ENCODE results near the gene GPR158.

DNA sequence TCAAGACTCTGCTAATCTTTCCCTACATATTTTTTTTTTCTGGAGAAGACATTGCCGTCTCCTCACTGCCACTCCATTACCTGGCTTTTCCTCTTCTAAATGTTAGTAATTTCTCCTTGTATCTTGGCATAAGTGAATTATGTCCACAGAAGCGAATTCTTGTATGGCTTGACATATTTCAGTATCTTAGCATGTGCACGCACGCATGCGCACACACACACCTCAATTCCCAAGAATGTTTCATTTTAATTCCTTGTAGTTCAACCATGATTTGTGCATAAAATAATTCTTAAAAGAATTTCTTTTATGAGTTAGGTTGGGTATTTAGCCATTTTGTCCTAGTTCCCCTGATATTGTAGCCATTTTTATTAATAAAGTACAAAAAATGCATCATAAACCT, 458.0 kb downstream of the GPR158 start:
- TF ChIP-seq, protein P1, sequence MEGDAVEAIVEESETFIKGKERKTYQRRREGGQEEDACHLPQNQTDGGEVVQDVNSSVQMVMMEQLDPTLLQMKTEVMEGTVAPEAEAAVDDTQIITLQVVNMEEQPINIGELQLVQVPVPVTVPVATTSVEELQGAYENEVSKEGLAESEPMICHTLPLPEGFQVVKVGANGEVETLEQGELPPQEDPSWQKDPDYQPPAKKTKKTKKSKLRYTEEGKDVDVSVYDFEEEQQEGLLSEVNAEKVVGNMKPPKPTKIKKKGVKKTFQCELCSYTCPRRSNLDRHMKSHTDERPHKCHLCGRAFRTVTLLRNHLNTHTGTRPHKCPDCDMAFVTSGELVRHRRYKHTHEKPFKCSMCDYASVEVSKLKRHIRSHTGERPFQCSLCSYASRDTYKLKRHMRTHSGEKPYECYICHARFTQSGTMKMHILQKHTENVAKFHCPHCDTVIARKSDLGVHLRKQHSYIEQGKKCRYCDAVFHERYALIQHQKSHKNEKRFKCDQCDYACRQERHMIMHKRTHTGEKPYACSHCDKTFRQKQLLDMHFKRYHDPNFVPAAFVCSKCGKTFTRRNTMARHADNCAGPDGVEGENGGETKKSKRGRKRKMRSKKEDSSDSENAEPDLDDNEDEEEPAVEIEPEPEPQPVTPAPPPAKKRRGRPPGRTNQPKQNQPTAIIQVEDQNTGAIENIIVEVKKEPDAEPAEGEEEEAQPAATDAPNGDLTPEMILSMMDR (IDR thresholded peaks at IDR 0.05; ENCODE audit: low read depth, low read length, missing input control): no peak
- TF ChIP-seq, protein P2, sequence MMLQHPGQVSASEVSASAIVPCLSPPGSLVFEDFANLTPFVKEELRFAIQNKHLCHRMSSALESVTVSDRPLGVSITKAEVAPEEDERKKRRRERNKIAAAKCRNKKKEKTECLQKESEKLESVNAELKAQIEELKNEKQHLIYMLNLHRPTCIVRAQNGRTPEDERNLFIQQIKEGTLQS (IDR thresholded peaks at IDR 0.05): no peak
- no peak for TF ChIP-seq RAD21 (IDR thresholded peaks at IDR 0.05)
- TF ChIP-seq MAX (IDR thresholded peaks at IDR 0.05): no peak
- TF ChIP-seq, protein P3, sequence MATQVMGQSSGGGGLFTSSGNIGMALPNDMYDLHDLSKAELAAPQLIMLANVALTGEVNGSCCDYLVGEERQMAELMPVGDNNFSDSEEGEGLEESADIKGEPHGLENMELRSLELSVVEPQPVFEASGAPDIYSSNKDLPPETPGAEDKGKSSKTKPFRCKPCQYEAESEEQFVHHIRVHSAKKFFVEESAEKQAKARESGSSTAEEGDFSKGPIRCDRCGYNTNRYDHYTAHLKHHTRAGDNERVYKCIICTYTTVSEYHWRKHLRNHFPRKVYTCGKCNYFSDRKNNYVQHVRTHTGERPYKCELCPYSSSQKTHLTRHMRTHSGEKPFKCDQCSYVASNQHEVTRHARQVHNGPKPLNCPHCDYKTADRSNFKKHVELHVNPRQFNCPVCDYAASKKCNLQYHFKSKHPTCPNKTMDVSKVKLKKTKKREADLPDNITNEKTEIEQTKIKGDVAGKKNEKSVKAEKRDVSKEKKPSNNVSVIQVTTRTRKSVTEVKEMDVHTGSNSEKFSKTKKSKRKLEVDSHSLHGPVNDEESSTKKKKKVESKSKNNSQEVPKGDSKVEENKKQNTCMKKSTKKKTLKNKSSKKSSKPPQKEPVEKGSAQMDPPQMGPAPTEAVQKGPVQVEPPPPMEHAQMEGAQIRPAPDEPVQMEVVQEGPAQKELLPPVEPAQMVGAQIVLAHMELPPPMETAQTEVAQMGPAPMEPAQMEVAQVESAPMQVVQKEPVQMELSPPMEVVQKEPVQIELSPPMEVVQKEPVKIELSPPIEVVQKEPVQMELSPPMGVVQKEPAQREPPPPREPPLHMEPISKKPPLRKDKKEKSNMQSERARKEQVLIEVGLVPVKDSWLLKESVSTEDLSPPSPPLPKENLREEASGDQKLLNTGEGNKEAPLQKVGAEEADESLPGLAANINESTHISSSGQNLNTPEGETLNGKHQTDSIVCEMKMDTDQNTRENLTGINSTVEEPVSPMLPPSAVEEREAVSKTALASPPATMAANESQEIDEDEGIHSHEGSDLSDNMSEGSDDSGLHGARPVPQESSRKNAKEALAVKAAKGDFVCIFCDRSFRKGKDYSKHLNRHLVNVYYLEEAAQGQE (IDR thresholded peaks at IDR 0.05): no peak
- no peak for TF ChIP-seq TAF1 (conservative IDR thresholded peaks at IDR 0.05)
- TF ChIP-seq JUND (IDR thresholded peaks at IDR 0.05): no peak
- no peak for TF ChIP-seq SP1 (IDR thresholded peaks at IDR 0.05)
- no peak for TF ChIP-seq RXRA (IDR thresholded peaks at IDR 0.05)
- TF ChIP-seq YY1 (IDR thresholded peaks at IDR 0.05): no peak
- no peak for TF ChIP-seq NR2F2 (IDR thresholded peaks at IDR 0.05)
- no peak for TF ChIP-seq EGR1 (IDR thresholded peaks at IDR 0.05; ENCODE audit: low read depth in 2 of 2)
- TF ChIP-seq GABPA (IDR thresholded peaks at IDR 0.05 in 1 of 2, conservative IDR thresholded peaks at IDR 0.05 in 1 of 2): no peak
